ENCODE measurements around the gene NCOA3.
A peak's percentile ranks its signal among the peaks of the same experiment; 100 is the strongest.

Gene NCOA3

GRCh38 chr20:47547034-47547387, 45.3 kb downstream of the NCOA3 start:
- H3K4me2 ChIP-seq (ENCODE audit: low read length), result no peak overlapping the region
- H3F3A ChIP-seq (ENCODE audit: insufficient read depth, low read length), result no peaks in the 10 kb centered on the region
- H3K4me1 ChIP-seq (ENCODE audit: insufficient read depth, low read length, severe bottlenecking), result peaks cover 61% of the 10 kb centered on the region
- H3K9me3 ChIP-seq (ENCODE audit: low read length), result no peaks in the 10 kb centered on the region
- no peaks in the 10 kb centered on the region for H4K20me1 ChIP-seq (ENCODE audit: insufficient read depth, low read length)
- H3K27ac ChIP-seq (ENCODE audit: low read depth, low read length, poor library complexity, severe bottlenecking), result no peak overlapping the region
- H2AFZ ChIP-seq (ENCODE audit: low read length), result no peak overlapping the region
- H3K9me2 ChIP-seq (ENCODE audit: low read depth, low read length), result no peaks in the 10 kb centered on the region
- H3K36me3 ChIP-seq (ENCODE audit: insufficient read depth, low read length), result peaks cover 65% of the 10 kb centered on the region
- H3K79me2 ChIP-seq (ENCODE audit: insufficient read depth, low read length), result peaks cover 97% of the 10 kb centered on the region
- TF ChIP-seq EZH2 (IDR thresholded peaks at IDR 0.05; ENCODE audit: borderline replicate concordance, low read length), result no peak
- TF ChIP-seq CTCF (IDR thresholded peaks at IDR 0.05; ENCODE audit: low read length), result no peak
- H3K9ac ChIP-seq (ENCODE audit: low read length), result no peak overlapping the region
- H3K4me3 ChIP-seq (ENCODE audit: low read depth, low read length, poor library complexity, severe bottlenecking), result no peak overlapping the region
- no peaks in the 10 kb centered on the region for H3K27me3 ChIP-seq (ENCODE audit: insufficient read depth, low read length)

GRCh38 chr20:47549671-47550070, 48.0 kb downstream of the NCOA3 start:
- Histone ChIP-seq H3K9ac (ENCODE audit: low read length) (no peak overlapping the region; the same call in 1 of the 2 replicates), H2AFZ (ENCODE audit: low read length) (no peak overlapping the region), H3F3A (ENCODE audit: insufficient read depth, low read length) (no peaks in the 10 kb centered on the region), H3K4me1 (ENCODE audit: insufficient read depth, low read length, severe bottlenecking) (peaks cover 35% of the 10 kb centered on the region), H3K4me2 (ENCODE audit: low read length) (no peak overlapping the region), H3K79me2 (ENCODE audit: insufficient read depth, low read length) (peaks cover 83% of the 10 kb centered on the region), H3K4me3 (ENCODE audit: low read depth, low read length, poor library complexity, severe bottlenecking) (no peak overlapping the region), H3K36me3 (ENCODE audit: insufficient read depth, low read length) (peaks cover 60% of the 10 kb centered on the region), H4K20me1 (ENCODE audit: insufficient read depth, low read length) (no peaks in the 10 kb centered on the region), H3K9me2 (ENCODE audit: low read depth, low read length) (no peaks in the 10 kb centered on the region), H3K9me3 (ENCODE audit: low read length) (no peaks in the 10 kb centered on the region), H3K27ac (ENCODE audit: low read depth, low read length, poor library complexity, severe bottlenecking) (peak overlapping the region; percentile 29), H3K27me3 (ENCODE audit: insufficient read depth, low read length) (no peaks in the 10 kb centered on the region)
- TF ChIP-seq CTCF (IDR thresholded peaks at IDR 0.05; ENCODE audit: low read length), result no peak
- no peak for TF ChIP-seq EZH2 (IDR thresholded peaks at IDR 0.05; ENCODE audit: borderline replicate concordance, low read length)

- peaks cover 82% of the 10 kb centered on the region for H3K79me2 ChIP-seq (ENCODE audit: insufficient read depth, low read length)
- no peaks in the 10 kb centered on the region for H3F3A ChIP-seq (ENCODE audit: insufficient read depth, low read length)
- no peak overlapping the region for H3K27ac ChIP-seq (ENCODE audit: low read depth, low read length, poor library complexity, severe bottlenecking)
- H4K20me1 ChIP-seq (ENCODE audit: insufficient read depth, low read length), result no peaks in the 10 kb centered on the region
- no peaks in the 10 kb centered on the region for H3K27me3 ChIP-seq (ENCODE audit: insufficient read depth, low read length)
- no peak overlapping the region for H3K9ac ChIP-seq (ENCODE audit: low read length)
- H3K9me3 ChIP-seq (ENCODE audit: low read length), result no peaks in the 10 kb centered on the region
- peaks cover 33% of the 10 kb centered on the region for H3K4me1 ChIP-seq (ENCODE audit: insufficient read depth, low read length, severe bottlenecking)
- no peak overlapping the region for H3K4me2 ChIP-seq (ENCODE audit: low read length)
- TF ChIP-seq CTCF (IDR thresholded peaks at IDR 0.05; ENCODE audit: low read length), result no peak
- H3K4me3 ChIP-seq (ENCODE audit: low read depth, low read length, poor library complexity, severe bottlenecking), result no peak overlapping the region
- H3K36me3 ChIP-seq (ENCODE audit: insufficient read depth, low read length), result peaks cover 56% of the 10 kb centered on the region
- H3K9me2 ChIP-seq (ENCODE audit: low read depth, low read length), result no peaks in the 10 kb centered on the region
- H2AFZ ChIP-seq (ENCODE audit: low read length), result no peak overlapping the region
Measured at GRCh38 chr20:47551222-47551621, 49.5 kb downstream of the NCOA3 start.

Measured in OCI-LY1 (cell line).